HG03139 (cell line): Measurements from ENCODE around the gene RAB28.

Source experiments
- ATAC-seq: cut with Tn5 transposase; IDR thresholded peaks from one replicate; pipeline ENCODE4 v1.9.1; 2021; ENCODE audit not compliant: unreplicated experiment

Gene RAB28

DNA sequence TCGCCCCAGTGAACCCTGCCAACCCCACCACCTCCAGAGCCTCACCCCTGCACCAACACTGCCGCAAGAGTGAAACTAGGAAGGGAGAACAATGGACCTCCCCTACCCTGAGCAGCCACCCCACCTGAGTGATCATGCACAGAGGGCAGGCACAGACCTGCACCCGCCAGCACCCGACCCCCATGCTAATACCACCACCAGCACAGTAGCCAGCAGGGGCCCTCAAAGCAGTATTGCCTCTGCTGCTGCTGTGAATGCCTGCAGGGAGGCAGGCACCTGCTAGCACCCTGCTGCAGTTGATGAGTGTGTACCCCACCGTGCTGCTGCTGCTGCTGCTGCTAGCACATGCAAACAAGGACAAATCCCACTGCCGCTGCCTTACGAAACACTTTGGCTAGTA, 100.1 kb downstream of the RAB28 start:
- ATAC-seq = no peak

DNA sequence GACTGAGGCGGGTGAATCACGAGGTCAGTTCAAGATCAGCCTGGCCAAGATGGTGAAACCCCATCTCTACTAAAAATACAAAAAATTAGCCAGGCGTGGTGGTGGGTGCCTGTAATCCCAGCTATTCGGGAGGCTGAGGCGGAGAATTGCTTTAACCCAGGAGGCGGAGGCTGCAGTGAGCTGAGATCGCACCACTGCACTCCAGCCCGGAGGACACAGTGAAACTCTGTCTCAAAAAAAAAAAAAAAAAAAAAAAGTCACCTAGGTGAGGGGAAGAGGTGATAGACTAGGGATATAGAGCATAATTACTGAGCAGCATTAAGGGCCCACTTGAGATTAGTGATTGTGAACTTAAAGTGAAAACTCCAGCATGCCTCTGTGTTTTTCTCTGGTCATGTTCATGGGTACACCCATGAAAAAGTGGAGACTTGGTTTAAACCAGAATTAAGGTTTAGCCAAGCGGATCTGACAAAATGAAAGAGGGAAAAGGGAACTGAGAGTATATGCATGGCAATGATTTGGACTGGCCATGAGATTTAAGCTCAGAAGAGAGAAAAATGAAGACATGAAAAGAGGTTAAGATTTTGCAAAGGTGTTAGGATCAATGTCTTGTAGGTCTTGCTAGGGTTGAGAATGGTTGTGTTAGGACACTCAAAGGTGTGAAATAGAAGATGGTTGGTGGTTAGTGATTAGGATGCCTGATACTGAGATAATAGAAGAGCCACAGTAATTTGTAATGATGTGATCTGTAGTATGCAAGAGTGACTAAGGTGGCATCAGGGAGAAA, 105.0 kb downstream of the RAB28 start:
- ATAC-seq = peak; percentile 71

DNA sequence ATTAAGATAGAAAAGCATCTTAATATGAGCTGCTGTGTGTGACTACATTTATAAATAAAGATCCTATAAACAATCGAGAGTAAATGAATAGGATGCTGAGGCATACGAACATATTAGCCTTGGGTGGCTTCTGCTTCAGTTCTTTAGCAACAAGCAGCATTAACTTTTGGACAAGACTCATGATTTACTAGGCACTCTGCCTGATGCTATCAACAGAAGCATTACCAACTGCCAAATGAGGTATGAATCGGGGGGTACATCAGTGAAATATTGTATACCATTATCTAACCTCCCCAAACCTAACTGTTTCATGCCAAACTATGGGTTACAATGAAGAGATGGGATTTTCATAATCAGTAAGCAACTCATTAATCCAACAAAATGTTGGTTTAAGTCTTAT, 113.1 kb downstream of the RAB28 start:
- ATAC-seq = no peak

DNA sequence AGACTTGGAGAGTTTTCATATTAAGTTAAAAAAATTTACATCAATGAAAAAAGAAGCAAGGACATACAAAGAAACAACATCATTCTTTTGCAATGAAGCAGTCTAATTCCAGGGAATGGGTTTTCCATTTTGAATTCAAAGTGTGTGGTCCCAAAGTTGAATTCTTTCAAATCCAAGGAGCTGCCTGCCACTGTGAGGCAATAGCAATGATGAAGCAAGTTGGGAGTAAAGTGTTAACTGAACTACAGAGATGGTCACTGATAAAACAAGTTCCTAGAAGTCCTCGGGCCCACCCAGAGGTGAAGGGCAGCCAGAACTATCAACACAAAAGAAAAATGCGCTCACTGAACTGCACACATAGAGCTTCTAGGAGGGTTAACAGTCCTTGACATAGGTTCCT, 115.9 kb downstream of the RAB28 start:
- ATAC-seq = no peak

DNA sequence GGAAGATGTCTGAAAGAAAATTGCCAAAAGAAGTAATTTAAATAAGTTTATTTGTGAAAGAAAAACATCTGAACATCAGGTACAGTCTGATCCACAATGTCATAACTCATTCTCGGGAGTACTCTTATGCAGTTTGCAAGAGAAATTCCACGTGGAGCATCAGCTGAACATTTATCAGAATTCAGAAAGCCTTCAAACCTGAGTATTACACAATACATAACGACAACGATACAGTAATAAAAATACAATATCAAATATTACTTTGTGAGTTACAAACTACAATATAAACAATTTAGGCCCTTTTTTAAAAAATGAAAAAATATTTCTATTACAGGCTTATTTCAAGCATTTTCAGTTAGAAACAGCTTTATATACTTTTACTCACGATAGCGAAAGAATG, 116.4 kb downstream of the RAB28 start:
- ATAC-seq = no peak

DNA sequence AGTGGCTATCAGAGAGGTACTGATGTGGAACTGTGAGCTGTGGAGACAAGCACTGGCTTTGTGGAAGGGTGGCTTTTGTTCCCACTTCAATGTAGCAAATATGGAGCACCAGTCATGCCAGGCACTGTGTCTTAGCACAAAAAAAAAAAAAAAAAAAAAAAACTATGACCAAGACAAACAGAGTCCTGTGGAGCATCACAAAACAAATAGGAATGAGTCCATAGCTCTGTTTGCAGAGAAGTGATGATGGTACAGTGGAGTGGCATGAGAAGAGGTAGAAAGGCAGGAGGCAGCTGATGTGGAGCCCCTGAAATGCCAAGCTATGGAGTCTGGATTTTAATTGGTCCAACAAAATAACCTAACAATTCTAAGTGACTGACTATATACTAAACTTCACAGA, 116.9 kb downstream of the RAB28 start:
- no peak for ATAC-seq

DNA sequence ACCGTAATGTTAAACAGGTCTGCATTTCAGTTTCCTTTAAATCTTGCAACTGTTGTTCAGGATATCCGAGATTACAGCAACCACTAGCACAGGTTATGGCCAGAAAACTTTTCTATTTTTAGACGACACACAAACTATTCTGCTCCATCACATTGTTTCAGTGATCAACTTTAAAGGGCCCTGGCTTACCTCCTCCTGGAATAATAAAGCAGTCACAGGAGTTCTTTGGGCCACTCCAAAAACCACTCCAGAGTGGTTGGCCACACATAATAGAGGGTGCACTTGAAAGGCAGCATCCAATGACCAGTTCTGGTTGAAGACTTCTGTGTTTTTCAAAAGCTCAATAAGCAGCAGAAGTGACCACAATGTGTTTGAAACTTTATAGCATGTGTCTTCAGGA, 118.9 kb downstream of the RAB28 start:
- ATAC-seq = no peak

DNA sequence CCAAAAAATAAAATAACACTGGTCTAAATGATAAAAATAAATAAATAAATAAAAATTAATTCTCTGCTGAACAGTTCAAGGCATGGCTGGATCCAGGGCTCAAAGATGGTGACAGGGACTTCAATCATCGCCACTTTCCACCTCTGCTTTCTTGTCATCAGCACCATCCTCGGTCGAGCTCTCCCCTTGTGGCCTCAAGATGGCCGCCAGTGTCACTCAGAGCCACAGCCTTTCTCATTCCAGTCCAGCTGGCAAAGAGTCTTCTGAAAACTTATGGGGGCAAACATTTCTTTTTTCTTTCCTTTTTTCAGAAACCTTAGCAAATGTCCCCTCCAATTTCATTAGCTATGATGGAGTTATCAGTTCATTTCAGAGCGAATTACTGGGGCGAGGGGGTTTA, 119.5 kb downstream of the RAB28 start:
- no peak for ATAC-seq

DNA sequence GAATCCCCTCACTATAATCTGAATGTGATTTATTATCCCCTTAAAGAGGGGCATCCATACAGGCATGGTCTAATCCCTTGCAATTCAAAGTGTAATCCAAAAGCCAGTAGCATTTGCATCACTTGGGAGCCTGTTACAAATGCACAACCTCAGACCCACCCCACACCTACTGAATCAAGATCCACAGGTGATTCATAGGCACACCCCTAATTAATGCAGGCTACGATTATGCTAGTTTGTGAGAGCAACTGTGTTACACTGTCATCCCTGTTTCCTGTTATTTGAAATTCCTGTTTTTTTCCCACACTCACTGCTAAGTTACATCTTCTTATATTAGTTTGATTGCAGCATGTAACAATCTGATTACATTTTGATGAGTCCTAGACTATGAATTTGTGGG, 120.0 kb downstream of the RAB28 start:
- ATAC-seq = no peak

DNA sequence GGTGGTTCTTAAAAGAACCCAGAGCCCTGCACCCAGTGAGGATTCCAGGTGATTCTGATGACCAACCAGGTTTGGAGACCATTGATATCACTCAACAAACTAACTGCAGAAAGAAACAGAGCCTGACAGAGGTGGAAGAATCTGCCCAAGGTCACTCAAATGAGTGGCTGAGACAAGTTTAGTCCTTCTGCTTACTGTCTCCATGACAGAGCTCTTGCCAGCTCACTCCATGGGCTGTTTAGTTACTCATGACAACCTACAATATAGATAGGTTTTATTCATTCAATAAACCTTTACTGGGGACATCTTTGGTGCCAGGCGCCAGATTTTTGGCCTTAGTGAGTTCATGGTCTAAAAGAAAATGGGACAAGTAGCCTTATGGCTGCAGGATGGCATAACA, 124.3 kb downstream of the RAB28 start:
- ATAC-seq = no peak

DNA sequence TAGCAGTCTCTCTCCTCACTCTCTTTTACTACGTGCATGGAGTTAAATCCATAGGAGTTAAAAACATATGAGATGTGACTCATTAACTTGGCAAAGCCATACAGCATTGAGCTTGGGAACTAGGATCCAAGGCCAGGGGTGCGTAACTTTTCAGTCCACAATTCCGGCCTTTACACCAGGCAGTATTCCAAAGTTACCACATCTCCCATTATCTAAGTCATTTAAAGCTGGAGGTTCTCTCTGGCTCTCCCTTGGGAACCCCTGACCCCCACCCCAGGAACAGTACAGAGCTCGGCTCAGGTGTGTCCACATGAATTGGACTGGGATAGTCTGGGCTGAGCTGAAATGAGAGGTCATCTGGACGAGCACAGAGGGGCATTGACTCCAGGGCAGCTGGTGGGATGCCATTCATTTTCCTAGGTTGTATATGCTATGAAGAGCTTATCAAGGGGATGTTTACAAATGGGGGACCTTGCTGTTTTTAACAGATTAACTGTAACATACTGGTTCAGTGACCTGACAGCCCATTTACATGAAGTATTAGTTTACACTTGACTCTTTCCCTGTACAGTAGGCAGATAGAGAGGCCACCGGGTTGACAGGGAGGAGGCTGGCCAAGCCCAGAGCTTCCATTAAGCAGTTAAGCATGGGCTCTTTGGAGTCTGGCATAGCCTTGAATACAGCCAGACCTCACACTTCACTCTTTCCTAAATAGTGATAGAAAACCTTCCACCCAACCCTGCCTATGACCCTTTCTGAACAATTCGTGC, 128.8 kb downstream of the RAB28 start:
- no peak for ATAC-seq

DNA sequence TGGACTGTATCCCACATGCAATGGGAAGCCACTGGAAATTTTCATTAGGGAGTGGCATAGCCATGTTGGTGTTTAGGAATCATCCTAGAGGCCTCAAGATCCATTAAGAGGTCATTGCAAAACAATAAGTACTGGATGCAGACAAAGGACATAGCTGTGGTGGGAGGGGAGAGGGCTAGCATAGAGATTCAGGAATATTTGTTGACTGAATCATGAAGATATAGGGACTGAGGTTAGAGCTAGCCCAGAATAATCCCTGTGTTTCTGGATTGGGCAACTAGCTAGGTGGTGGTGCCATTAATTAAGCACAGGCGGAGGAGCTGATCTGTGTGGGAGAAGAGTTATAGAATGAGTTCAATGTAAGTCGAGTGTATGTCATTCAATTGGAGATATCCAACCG, 135.0 kb downstream of the RAB28 start:
- ATAC-seq = no peak

DNA sequence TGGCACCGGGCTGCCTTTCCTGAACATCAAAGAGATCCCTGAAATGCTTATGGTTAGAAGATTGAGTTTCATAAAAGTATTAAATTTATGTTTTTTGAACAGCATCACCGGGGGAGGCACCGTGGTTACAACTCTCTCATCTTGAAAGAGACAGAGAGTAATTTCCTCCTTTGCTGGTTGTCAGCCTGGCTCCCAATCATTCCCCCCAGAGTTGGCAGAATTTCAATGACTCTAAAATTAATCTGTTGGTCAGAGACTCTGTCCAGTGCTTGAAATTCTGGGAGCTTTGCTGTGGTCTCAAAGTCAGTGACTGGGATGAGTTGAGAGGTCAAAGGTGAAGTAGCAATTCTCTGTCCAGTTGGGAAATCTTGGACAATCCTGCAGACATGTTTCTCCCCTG, 135.9 kb downstream of the RAB28 start:
- ATAC-seq = no peak

DNA sequence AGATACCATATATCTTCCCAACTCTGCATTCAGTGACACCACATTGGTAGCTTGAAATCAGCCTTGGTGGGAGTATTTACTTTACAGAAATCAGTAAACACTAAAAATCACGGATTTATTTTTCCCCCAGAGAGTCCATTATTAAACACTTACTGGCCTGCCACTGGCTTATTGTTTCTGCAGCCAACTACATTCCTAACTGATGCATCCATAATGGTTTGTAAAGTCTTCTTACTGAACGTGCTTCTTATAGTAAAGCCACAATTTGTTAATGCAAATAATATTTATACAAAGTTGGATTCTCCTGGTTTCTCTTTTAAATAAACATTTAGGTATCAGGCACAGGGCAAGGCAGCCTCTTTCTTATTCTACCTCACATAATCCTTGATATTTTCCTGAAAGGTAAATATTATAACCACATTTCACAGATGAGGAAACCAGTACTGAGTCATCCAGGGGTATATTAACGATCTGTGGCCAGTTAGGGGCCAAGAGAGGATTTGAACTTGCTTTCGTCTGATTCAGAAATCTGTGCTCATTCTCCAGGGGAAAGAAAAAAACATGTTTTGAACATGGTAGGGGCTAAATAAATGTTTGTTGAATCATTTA, 136.5 kb downstream of the RAB28 start:
- no peak for ATAC-seq

DNA sequence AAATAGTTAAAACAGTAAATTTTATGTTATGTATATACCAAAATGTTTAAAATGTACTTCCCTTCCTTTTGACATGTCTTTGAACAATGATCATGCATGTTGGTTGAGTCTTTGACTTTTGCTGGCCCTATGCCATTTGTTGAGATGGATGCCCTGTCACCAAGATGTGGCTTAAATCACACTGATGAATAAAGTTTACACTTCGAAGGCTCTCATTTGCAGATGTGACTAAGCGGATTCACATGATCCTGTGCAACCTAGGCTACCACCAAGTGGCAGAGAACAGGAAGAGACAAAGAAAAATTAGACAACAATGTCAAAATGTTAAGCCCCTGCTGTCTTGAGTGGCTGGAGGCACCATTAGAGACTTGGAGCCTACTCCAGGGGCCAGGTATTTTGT, 139.9 kb downstream of the RAB28 start:
- ATAC-seq = no peak

DNA sequence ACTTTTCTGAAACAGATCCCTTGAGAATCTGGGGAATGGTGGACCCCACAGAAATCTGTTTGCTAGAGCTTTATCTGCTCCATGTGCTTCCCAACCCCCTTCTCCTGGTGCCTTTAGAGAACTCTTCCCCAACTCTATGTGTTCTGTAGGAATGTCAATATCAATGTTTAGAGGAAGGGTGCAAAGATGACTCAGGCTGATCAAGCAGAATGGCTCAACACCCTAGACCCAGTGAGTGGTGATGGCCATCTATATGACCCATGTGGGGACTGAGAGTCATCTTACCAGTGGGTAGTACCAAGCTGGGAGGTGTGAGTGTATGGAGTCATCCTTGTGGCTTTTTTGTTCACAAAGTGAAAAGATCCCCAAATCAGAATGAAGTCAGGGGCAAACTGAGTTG, 143.5 kb downstream of the RAB28 start:
- ATAC-seq = no peak

DNA sequence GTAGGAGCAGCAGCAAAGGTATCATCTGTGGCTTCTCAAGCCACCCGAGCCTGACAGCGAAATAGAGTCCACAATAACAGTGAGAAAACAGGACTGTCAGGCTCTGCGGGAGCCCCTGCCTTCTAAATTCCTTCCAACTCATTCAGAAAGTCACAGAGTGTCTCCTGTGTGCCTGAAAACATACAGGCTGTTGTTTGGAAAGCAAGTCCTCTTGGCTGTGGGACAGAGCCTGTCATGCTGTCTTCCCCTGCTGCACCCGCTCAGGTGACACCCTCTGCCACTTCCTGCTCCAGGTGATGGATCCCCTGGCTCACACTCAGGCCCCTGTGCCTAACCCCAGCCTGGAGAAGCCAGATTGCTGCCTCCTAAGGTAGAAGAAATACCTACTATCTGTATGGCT, 152.3 kb downstream of the RAB28 start:
- ATAC-seq = no peak

DNA sequence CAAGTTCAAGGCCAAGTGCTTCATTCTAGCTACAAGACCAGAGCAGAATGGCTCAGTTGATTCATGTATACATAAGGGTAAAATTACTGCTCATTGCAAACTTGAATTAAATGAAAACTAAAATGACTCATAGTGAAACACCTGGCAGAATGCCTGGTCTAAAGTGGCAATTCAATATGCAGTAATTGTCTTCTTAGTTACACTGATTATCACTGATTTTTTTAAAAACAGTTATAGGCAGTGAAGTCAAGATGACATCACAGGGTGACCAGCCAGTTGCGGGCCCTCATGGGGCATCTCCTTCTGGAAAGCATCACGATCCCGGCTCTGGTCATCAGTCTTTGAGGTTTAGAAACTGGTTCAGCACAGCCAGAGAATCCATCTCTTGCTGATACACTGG, 154.2 kb downstream of the RAB28 start:
- ATAC-seq = no peak

DNA sequence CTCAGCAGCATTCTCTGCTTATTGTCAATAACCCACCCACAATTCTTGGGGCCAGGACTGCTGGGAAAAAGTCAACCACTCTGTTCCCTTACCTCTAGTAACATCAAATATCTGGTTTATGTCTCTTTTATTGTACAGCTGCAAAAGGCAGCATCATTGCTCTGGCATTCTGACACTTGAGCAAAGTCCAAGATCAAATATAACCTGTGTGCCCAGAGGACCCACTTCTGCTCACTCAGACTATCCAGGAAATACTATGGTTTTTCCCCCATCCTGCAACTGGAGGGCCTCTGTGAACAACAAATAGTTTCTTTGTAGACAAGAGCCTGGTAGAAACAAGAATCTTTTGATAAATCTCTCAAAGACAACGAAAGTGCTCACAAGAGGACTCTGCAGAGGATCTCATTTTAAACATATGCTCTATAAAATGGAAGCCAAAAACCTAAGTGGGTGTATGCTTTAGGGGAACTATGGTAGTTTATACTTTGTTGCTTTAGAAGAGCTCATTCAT, 154.7 kb downstream of the RAB28 start:
- no peak for ATAC-seq

DNA sequence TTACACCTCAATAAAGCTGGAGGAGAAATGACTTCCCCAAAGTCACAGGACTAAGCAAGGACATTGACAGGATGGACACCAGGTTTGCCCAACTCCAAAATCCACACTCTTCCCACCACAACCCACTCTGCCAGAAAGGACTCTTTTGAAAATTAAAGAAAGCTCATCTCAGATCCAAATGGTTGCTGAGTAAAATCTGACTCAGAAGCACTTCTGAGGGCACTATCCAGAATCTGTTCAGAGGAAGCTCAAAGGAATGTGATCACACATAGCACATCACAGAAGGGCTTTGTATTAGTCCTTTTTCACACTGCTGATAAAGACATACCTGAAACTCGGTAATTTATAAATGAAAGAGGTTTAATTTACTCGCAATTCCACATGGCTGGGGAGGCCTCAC, 155.5 kb downstream of the RAB28 start:
- no peak for ATAC-seq

DNA sequence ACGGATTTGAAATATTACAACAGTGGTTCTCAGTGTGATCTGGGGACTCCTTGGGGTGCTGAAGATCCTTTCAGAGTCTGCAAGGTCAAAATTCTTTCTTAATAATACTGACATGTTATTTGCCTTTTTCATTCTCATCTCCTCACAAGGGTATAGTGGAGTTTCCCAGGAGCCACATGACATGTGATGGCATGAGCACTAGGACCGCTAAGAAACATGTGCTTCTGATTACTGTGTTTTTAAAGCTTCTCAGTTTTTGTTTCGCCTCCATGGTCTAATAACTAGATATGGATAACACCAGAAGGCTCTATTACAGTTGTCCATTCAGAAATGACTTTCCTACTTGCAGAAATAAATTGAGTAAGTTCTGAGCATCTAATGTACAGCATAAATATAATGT, 156.1 kb downstream of the RAB28 start:
- ATAC-seq = no peak

DNA sequence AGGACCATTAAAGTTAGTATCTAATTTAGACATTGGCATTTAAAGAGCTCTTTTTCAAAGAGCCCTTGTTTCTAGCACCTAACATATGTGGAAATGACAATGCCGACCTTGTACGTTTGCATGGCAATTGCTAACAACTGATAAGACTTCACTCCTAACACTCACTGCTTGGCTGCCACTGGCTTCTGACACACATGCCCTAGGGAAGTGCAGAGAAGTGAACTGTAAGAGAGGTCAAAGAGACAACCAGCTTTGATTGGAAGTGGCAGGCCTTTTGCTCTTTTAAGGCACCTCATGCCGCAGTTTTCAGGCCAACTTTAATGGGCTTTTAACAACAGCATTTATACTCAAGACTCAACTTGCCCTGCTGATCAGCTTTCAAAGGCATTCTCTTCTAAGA, 158.4 kb downstream of the RAB28 start:
- no peak for ATAC-seq
